Body of pancreas (tissue), 4 donors: ENCODE data around the gene SSC5D.

Source experiments
- POLR2A ChIP-seq, 3 donors: fragments of 450-650 bp; IDR thresholded peaks; one replicate each; pipeline ENCODE4 v1.6.1; 2016; ENCODE audit warnings: antibody characterized with exemption in 3 of 3, mild to moderate bottlenecking in 2 of 3
- TF ChIP-seq, protein P1 (sequence below), 7 experiments: fragments of 450-650 bp in 4 of 7; fragments of 200-600 bp in 3 of 7; sonication (generic) in 3 of 7; IDR thresholded peaks; one replicate each; pipeline ENCODE4 v1.5.1; 2016 to 2019; ENCODE audit warnings: antibody characterized with exemption in 7 of 7

DNA sequence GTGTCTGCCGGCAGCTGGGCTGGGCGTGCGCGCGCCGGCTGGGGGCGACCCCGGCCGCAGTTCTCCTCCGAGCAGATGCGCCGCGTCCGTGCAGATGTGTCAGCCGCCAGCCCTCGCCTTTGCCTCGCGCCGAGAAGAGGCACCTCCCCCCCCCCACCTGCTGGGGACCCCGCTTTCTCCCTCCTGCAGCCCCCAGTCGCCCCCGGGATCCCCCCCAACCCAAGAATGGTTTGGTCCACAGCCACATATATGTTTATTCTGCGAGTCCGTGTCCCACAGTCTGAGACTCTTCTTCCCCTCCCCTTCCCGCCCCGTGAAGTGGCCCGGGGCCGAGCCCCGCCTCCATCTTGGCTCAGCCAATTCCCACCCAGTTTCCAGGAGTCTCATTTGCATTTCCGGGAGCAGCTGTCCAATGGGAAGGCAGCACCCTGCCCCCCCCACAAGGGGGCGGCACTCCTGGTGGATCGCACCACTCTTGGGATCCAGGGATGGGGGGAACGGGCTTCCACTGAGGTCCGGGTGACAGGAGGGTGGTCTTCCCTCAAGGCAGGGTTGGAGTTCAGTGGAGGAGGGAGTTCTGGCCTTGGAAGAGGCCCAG is 35.4 kb upstream of the SSC5D start:
- no peak for TF ChIP-seq POLR2A (IDR thresholded peaks at IDR 0.05)
- TF ChIP-seq, protein P1, sequence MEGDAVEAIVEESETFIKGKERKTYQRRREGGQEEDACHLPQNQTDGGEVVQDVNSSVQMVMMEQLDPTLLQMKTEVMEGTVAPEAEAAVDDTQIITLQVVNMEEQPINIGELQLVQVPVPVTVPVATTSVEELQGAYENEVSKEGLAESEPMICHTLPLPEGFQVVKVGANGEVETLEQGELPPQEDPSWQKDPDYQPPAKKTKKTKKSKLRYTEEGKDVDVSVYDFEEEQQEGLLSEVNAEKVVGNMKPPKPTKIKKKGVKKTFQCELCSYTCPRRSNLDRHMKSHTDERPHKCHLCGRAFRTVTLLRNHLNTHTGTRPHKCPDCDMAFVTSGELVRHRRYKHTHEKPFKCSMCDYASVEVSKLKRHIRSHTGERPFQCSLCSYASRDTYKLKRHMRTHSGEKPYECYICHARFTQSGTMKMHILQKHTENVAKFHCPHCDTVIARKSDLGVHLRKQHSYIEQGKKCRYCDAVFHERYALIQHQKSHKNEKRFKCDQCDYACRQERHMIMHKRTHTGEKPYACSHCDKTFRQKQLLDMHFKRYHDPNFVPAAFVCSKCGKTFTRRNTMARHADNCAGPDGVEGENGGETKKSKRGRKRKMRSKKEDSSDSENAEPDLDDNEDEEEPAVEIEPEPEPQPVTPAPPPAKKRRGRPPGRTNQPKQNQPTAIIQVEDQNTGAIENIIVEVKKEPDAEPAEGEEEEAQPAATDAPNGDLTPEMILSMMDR (IDR thresholded peaks at IDR 0.05): no peak
